K562 (cell line): Measurements from ENCODE around the gene NUCB2. TPM values are rescaled to one million over a fixed set of nuclear protein-coding genes. Genes with fewer than 3 reads are reported as not detected.

Experiments
- CHD1 ChIP-seq: fragments of 200-600 bp; sonication (generic); IDR thresholded peaks from one replicate; pipeline ENCODE4 v1.6.1; 2012; ENCODE audit warnings: mild to moderate bottlenecking, moderate library complexity, low read length, inconsistent platforms
- ERF ChIP-seq: fragments of 450-650 bp; formaldehyde crosslinking; IDR thresholded peaks from 2 replicates; pipeline ENCODE4 v1.4.0; 2020; ENCODE audit warnings: mild to moderate bottlenecking, mixed read lengths
- IFI16 ChIP-seq: fragments of 250-450 bp; sonication (Bioruptor Pico); IDR thresholded peaks from 2 replicates; pipeline ENCODE4 v2.1.2; 2022; ENCODE audit warnings: mild to moderate bottlenecking, inconsistent platforms
- MAFF ChIP-seq: IDR thresholded peaks from 2 replicates; pipeline ENCODE4 v1.6.1; 2012; ENCODE audit warnings: low read length, improper control_type of control experiment
- MXI1 ChIP-seq: IDR thresholded peaks from 2 replicates; pipeline ENCODE4 v1.6.1; 2011; ENCODE audit warnings: low read depth, mild to moderate bottlenecking, improper control_type of control experiment, low read length
- NELFE ChIP-seq: IDR thresholded peaks from 2 replicates; pipeline ENCODE4 v1.6.1; 2011; ENCODE audit warnings: mild to moderate bottlenecking; ENCODE audit not compliant: insufficient read depth, insufficient read length
- PHF21A ChIP-seq: fragments of 450-650 bp; IDR thresholded peaks from 2 replicates; pipeline ENCODE4 v1.6.1; 2017; ENCODE audit warnings: low read depth, borderline replicate concordance
- POLR2AphosphoS2 ChIP-seq: IDR thresholded peaks from 2 replicates; pipeline ENCODE4 v1.6.1; 2012; ENCODE audit warnings: low read length, improper control_type of control experiment
- POLR3G ChIP-seq: IDR thresholded peaks from 2 replicates; pipeline ENCODE4 v1.6.1; 2011; ENCODE audit not compliant: insufficient read length, insufficient replicate concordance; ENCODE audit errors: extremely low read depth
- PYGO2 ChIP-seq: fragments of 450-650 bp; IDR thresholded peaks from 2 replicates; pipeline ENCODE4 v1.6.1; 2016; ENCODE audit warnings: mild to moderate bottlenecking, missing genetic modification characterization, moderate library complexity, missing compliant biosample characterization
- SREBF2 ChIP-seq: sonication (generic); formaldehyde crosslinking; IDR thresholded peaks from 2 replicates; pipeline ENCODE4 v1.4.0; 2020; ENCODE audit warnings: mild to moderate bottlenecking, missing genetic modification reagents
- TAF9B ChIP-seq: fragments of 450-650 bp; IDR thresholded peaks from 2 replicates; pipeline ENCODE4 v1.6.1; 2018; ENCODE audit warnings: mild to moderate bottlenecking; ENCODE audit not compliant: partially characterized antibody
- XRCC3 ChIP-seq: fragments of 450-650 bp; IDR thresholded peaks from 2 replicates; pipeline ENCODE4 v1.6.1; 2017; ENCODE audit warnings: mild to moderate bottlenecking, moderate library complexity
- YY1 ChIP-seq, 3 experiments: IDR thresholded peaks; 2 replicates each; pipeline ENCODE4 v1.6.1; 2011; ENCODE audit warnings: low read length in 2 of 3, mild to moderate bottlenecking in 2 of 3, moderate library complexity in 2 of 3, borderline replicate concordance in 1 of 3, control low read depth in 1 of 3, low read depth in 1 of 3; ENCODE audit not compliant: insufficient read depth in 3 of 3, insufficient replicate concordance in 2 of 3, control insufficient read depth in 1 of 3, insufficient read length in 1 of 3; ENCODE audit errors: extremely low read depth in 1 of 3
- ZNF184 ChIP-seq: sonication (generic); formaldehyde crosslinking; IDR thresholded peaks from 2 replicates; pipeline ENCODE4 v1.5.0; 2020; ENCODE audit warnings: missing genetic modification reagents
- ZNF239 ChIP-seq: fragments of 250-450 bp; sonication (Bioruptor Pico); IDR thresholded peaks from 2 replicates; pipeline ENCODE4 v1.4.0; 2020; ENCODE audit warnings: mild to moderate bottlenecking
- ZNF41 ChIP-seq: fragments of 250-450 bp; sonication (Bioruptor Pico); conservative IDR thresholded peaks from 2 replicates; pipeline ENCODE4 v1.4.0; 2020; ENCODE audit warnings: mild to moderate bottlenecking
- ZNF696 ChIP-seq: fragments of 250-450 bp; sonication (Bioruptor Pico); conservative IDR thresholded peaks from 2 replicates; pipeline ENCODE4 v1.4.0; 2020; ENCODE audit warnings: mild to moderate bottlenecking, moderate library complexity
- ZNF707 ChIP-seq: fragments of 250-450 bp; sonication (Bioruptor Pico); conservative IDR thresholded peaks from 2 replicates; pipeline ENCODE4 v1.8.0; 2022; ENCODE audit warnings: inconsistent platforms, mild to moderate bottlenecking, moderate library complexity
- ZNF717 ChIP-seq: fragments of 250-450 bp; sonication (Bioruptor Pico); IDR thresholded peaks from 2 replicates; pipeline ENCODE4 v1.5.0; 2021
- ZNF75A ChIP-seq: fragments of 450-650 bp; formaldehyde crosslinking; IDR thresholded peaks from 2 replicates; pipeline ENCODE4 v1.4.0; 2020; ENCODE audit warnings: mild to moderate bottlenecking
- polyA plus RNA-seq, 8 experiments: library from polyadenylated mRNA; depleted of rRNA in 4 of 8; stranded (reverse) in 5 of 8; unstranded in 3 of 8; fragments of >200 nt; fragmentation: Nextera tagmentation in 2 of 8; fragmentation: Illumina TruSeq in 1 of 8; extraction: Ambion mirVana in 2 of 8; extraction: Trizol in 1 of 8; gene quantifications; 2 replicates each; pipeline versions ENCODE4 v1.2.1 to v1.2.3, GENCODE V29; 2011 to 2014; ENCODE audit warnings: inconsistent platforms in 1 of 8, missing spikeins in 1 of 8
- total RNA-seq, 7 experiments: library from RNA; depleted of rRNA in 6 of 7; stranded (reverse); fragments of >200 nt in 6 of 7; fragmentation: Illumina TruSeq in 2 of 7; extraction: Trizol in 2 of 7; gene quantifications; 2 replicates each; pipeline versions ENCODE4 v1.2.1 to v1.2.3, GENCODE V29; 2011 to 2021; ENCODE audit warnings: low replicate concordance in 1 of 7
- TF ChIP-seq, protein P1 (sequence below): fragments of 250-450 bp; sonication (Bioruptor Pico); IDR thresholded peaks from 2 replicates; pipeline ENCODE4 v1.8.0; 2021; ENCODE audit warnings: moderate library complexity, mild to moderate bottlenecking, inconsistent platforms
- TF ChIP-seq, protein P2 (sequence below): fragments of 450-650 bp; IDR thresholded peaks from one replicate; pipeline ENCODE4 v1.6.1; 2018; ENCODE audit warnings: mild to moderate bottlenecking, moderate library complexity; ENCODE audit not compliant: partially characterized antibody
- TF ChIP-seq, protein P3 (sequence below): fragments of 200-400 bp; formaldehyde crosslinking; IDR thresholded peaks from 2 replicates; pipeline ENCODE4 v1.6.1; 2017; ENCODE audit warnings: mild to moderate bottlenecking, low read depth, low read length, moderate library complexity

NUCB2 gene
- total and polyA plus RNA-seq, 9 of the 15 experiments (the other 6 are each of a cell fraction or from before 2014, with no cell fraction given), result 54.0 to 108 (median 84.6) TPM

DNA sequence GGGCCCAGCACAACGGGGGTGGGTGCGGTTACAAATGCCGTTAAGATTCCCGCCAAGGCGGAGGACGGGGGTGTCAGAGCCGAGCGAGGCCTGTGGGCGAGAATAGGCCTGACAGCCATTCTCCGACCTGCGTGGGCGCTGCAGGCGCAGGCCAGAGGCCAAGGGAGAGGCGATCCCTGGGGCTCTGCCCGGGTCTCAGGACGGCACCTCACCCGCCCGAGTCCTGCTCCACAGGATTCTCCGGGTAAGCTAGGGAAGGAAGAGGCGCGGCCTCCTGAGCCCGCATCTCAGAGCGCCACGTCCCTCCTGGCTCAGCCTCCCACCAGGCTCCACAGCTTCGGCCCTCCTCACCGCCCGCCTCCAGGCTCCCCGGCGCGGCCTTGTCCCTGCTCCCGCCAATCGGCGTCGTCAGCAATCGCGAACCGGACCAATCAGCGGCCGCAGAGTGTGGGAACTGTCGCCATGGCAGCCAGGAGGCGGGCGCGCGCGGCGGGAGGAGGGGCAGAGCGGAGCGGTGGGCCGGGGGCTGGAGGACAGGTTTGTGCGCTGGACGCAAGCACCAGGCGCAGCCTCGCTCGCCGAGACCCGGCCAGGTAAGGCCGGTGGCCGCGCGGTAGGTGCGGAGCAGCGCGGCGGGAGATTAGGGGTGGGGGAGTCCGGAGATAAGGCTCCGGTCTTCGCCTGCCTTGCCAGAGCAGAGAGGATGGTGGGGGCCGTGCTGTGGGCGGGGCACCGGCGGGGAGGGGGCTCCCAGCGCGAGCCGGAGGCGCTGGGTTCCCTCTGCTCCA lies at the start of gene NUCB2 (continued):
- no peak for TF ChIP-seq NELFE
- TF ChIP-seq POLR3G, result no peak
- TF ChIP-seq SREBF2 (CRISPR knock-in tag), result no peak
- TF ChIP-seq CHD1, result no peak
- no peak for TF ChIP-seq ZNF717
- TF ChIP-seq ZNF707 (CRISPR knock-in tag), result no peak
- no peak for TF ChIP-seq MAFF
- no peak for TF ChIP-seq ZNF184 (CRISPR knock-in tag)
- no peak; the same call in 1 of the 2 replicates for TF ChIP-seq POLR2AphosphoS2
- no peak for TF ChIP-seq ZNF41 (CRISPR knock-in tag)
- TF ChIP-seq ZNF75A (CRISPR knock-in tag), result no peak
- TF ChIP-seq, protein P1, sequence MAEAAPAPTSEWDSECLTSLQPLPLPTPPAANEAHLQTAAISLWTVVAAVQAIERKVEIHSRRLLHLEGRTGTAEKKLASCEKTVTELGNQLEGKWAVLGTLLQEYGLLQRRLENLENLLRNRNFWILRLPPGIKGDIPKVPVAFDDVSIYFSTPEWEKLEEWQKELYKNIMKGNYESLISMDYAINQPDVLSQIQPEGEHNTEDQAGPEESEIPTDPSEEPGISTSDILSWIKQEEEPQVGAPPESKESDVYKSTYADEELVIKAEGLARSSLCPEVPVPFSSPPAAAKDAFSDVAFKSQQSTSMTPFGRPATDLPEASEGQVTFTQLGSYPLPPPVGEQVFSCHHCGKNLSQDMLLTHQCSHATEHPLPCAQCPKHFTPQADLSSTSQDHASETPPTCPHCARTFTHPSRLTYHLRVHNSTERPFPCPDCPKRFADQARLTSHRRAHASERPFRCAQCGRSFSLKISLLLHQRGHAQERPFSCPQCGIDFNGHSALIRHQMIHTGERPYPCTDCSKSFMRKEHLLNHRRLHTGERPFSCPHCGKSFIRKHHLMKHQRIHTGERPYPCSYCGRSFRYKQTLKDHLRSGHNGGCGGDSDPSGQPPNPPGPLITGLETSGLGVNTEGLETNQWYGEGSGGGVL, result no peak
- TF ChIP-seq IFI16, result no peak
- TF ChIP-seq, protein P2, sequence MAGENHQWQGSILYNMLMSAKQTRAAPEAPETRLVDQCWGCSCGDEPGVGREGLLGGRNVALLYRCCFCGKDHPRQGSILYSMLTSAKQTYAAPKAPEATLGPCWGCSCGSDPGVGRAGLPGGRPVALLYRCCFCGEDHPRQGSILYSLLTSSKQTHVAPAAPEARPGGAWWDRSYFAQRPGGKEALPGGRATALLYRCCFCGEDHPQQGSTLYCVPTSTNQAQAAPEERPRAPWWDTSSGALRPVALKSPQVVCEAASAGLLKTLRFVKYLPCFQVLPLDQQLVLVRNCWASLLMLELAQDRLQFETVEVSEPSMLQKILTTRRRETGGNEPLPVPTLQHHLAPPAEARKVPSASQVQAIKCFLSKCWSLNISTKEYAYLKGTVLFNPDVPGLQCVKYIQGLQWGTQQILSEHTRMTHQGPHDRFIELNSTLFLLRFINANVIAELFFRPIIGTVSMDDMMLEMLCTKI, result no peak
- TF ChIP-seq ZNF696 (CRISPR knock-in tag), result no peak
- peak; percentile 88 for TF ChIP-seq ERF
- TF ChIP-seq ZNF239, result no peak
- TF ChIP-seq MXI1, result peak; percentile 82; the same call in 1 of the 2 replicates
- no peak for TF ChIP-seq PHF21A
- TF ChIP-seq XRCC3, result no peak
- TF ChIP-seq TAF9B, result peak; percentile 33
- TF ChIP-seq, protein P3, sequence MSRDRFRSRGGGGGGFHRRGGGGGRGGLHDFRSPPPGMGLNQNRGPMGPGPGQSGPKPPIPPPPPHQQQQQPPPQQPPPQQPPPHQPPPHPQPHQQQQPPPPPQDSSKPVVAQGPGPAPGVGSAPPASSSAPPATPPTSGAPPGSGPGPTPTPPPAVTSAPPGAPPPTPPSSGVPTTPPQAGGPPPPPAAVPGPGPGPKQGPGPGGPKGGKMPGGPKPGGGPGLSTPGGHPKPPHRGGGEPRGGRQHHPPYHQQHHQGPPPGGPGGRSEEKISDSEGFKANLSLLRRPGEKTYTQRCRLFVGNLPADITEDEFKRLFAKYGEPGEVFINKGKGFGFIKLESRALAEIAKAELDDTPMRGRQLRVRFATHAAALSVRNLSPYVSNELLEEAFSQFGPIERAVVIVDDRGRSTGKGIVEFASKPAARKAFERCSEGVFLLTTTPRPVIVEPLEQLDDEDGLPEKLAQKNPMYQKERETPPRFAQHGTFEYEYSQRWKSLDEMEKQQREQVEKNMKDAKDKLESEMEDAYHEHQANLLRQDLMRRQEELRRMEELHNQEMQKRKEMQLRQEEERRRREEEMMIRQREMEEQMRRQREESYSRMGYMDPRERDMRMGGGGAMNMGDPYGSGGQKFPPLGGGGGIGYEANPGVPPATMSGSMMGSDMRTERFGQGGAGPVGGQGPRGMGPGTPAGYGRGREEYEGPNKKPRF, result no peak
- TF ChIP-seq PYGO2 (tag), result no peak
- peak; percentile 15 to 80 (median 75) for TF ChIP-seq YY1 (IDR thresholded peaks at IDR 0.05; ENCODE audit: borderline replicate concordance in 1 of 3, control insufficient read depth in 1 of 3, extremely low read depth in 1 of 3, insufficient read depth in 3 of 3, insufficient read length in 1 of 3, insufficient replicate concordance in 2 of 3, low read depth in 1 of 3, low read length in 2 of 3)
